Progenitor cell of endocrine pancreas (in vitro differentiated cells): Measurements from ENCODE around the gene AP4M1. TPM values are rescaled to one million over a fixed set of nuclear protein-coding genes. Genes with fewer than 3 reads are reported as not detected.

Source experiments
- DNase-seq: peaks from one replicate; pipeline ENCODE4 v3.0.0; 2021; ENCODE audit warnings: low spot score; ENCODE audit not compliant: unreplicated experiment
- H3K27ac Mint-ChIP-seq: 2 replicates; pipeline ENCODE4 v1.8.0; 2021; ENCODE audit warnings: mild to moderate bottlenecking, moderate library complexity, mixed read lengths
- H3K27me3 Mint-ChIP-seq: 2 replicates; pipeline ENCODE4 v1.8.0; 2021; ENCODE audit warnings: mixed read lengths
- H3K36me3 Mint-ChIP-seq: 2 replicates; pipeline ENCODE4 v1.8.0; 2022; ENCODE audit warnings: mixed read lengths; ENCODE audit not compliant: insufficient read depth
- H3K4me1 Mint-ChIP-seq: 2 replicates; pipeline ENCODE4 v1.8.0; 2021; ENCODE audit warnings: low read depth, mixed read lengths
- H3K4me3 Mint-ChIP-seq: 2 replicates; pipeline ENCODE4 v1.8.0; 2021; ENCODE audit warnings: low read depth, mild to moderate bottlenecking, moderate library complexity, mixed read lengths
- H3K9me3 Mint-ChIP-seq: 2 replicates; pipeline ENCODE4 v1.8.0; 2021; ENCODE audit warnings: low read depth, mixed read lengths
- total RNA-seq: library from RNA; stranded (reverse); gene quantifications from 2 replicates; pipeline ENCODE4 v1.2.1, GENCODE V29; 2021
- TF ChIP-seq, protein P1 (sequence below): fragments of 200-600 bp; sonication (generic); IDR thresholded peaks from one replicate; pipeline ENCODE4 v1.5.0; 2021; ENCODE audit warnings: antibody characterized with exemption, mild to moderate bottlenecking; ENCODE audit not compliant: unreplicated experiment

The AP4M1 gene
- total RNA-seq, 1 donor from 2014 or later, result 36.0 TPM

GRCh38 chr7:100124301-100125230 lies 23.1 kb downstream of the AP4M1 start:
- TF ChIP-seq, protein P1, sequence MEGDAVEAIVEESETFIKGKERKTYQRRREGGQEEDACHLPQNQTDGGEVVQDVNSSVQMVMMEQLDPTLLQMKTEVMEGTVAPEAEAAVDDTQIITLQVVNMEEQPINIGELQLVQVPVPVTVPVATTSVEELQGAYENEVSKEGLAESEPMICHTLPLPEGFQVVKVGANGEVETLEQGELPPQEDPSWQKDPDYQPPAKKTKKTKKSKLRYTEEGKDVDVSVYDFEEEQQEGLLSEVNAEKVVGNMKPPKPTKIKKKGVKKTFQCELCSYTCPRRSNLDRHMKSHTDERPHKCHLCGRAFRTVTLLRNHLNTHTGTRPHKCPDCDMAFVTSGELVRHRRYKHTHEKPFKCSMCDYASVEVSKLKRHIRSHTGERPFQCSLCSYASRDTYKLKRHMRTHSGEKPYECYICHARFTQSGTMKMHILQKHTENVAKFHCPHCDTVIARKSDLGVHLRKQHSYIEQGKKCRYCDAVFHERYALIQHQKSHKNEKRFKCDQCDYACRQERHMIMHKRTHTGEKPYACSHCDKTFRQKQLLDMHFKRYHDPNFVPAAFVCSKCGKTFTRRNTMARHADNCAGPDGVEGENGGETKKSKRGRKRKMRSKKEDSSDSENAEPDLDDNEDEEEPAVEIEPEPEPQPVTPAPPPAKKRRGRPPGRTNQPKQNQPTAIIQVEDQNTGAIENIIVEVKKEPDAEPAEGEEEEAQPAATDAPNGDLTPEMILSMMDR, result no peak
- peak overlapping the region; percentile 96 for H3K4me3 Mint-ChIP-seq

DNA sequence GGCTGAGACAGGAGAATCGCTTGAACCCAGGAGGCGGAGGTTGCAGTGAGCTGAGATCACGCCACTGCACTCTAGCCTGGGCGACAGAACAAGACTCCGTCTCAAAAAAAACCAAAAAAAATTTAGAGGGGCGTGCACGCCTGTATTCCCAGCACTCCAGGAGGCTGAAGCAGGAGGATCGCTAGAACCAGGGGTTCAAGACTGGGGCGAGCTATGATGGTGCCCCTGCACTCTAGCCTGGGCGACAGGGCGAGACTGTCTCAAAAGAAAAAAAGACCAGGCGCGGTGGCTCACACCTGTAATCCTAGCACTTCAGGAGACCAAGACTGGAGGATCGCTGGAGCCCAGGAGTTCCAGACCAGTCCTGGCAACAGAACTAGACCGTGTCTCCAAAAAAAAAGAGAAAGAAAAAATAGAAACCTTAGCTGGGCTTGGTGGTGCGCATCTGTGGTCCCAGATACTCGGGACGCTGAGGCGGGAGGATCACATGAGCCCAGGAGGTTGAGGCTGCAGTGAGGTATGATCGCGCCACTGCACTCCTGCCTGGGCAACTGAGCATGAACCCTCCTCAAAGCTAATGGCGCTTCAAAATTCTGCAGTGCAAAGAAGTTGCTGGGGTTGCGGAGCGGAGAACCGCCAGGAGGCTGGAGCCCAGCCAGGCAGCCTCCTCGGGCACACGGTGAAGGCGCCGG lies 24.9 kb downstream of the AP4M1 start:
- H3K27ac Mint-ChIP-seq, result peak overlapping the region; percentile 99
- peak overlapping the region; percentile 96 for H3K4me3 Mint-ChIP-seq
- H3K4me1 Mint-ChIP-seq, result peaks cover 5% of the 10 kb centered on the region
- H3K9me3 Mint-ChIP-seq, result no peaks in the 10 kb centered on the region
- peaks cover 6% of the 10 kb centered on the region for H3K27me3 Mint-ChIP-seq
- TF ChIP-seq, protein P1, result peak; percentile 24
- no peak for DNase-seq
- no peaks in the 10 kb centered on the region for H3K36me3 Mint-ChIP-seq

More at GRCh38 chr7:100124301-100125230, 23.1 kb downstream of the AP4M1 start:
- Mint-ChIP-seq H3K27ac (peak overlapping the region; percentile 38), H3K4me1 (peaks cover 15% of the 10 kb centered on the region), H3K36me3 (no peaks in the 10 kb centered on the region), H3K9me3 (no peaks in the 10 kb centered on the region), H3K27me3 (peaks cover 6% of the 10 kb centered on the region)
- DNase-seq, result no peak

DNA sequence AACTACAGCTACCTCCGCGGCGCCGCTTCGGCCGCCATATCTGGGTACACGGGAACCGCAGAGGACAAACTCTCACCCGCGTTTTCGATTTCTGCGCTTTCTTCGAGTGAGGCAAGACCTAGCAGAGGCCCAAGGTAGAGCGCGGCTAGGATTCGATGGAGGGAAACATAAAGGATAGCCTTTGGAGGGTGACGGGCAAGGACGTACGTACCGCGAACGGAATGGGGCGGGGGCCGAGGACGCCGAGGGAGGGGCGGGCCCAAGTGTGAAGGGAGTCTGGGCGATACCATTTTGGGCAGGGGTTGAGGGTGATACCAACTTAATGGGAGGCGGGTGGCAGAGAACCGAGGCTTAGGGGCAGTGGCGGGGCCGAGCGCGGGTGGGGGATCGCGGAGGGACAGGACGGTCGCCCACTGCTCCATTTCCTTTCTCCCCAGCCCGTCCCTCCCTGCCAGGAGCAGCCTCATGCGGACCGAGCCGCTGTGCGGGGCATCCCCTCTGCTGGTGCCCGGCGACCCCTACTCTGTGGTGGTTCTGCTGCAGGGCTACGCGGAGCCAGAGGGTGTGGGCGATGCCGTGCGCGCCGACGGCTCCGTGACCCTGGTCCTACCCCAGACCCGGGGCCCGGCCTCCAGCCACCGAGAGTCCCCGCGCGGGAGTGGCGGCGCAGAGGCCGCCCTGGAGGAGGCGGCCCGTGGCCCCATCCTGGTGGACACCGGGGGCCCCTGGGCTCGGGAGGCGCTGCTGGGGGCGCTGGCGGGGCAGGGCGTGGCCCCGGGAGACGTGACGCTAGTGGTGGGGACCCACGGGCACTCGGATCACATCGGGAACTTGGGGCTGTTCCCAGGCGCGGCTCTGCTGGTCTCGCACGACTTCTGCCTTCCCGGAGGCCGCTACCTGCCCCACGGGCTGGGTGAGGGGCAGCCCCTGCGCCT lies 25.8 kb downstream of the AP4M1 start, which contains the start of gene MBLAC1:
Gene MBLAC1 (plus strand): TSS at position 37 of the 935 bp plus-strand sequence. CDS start 429 bp downstream, at position 466.
- Mint-ChIP-seq H3K9me3 (no peaks in the 10 kb centered on the region), H3K4me1 (peaks cover 5% of the 10 kb centered on the region), H3K27me3 (peaks cover 6% of the 10 kb centered on the region), H3K4me3 (peak within 1 kb of the TSS; percentile 96), H3K27ac (peak within 1 kb of the TSS; percentile 99), H3K36me3 (no peaks in the 10 kb centered on the region)
- peak; percentile 83 for DNase-seq
- TF ChIP-seq, protein P1, result no peak

GRCh38 chr7:100127866-100128636 lies 26.6 kb downstream of the AP4M1 start:
- peak overlapping the region; percentile 76 for H3K4me3 Mint-ChIP-seq
- peaks cover 9% of the 10 kb centered on the region for H3K27me3 Mint-ChIP-seq
- H3K9me3 Mint-ChIP-seq, result no peaks in the 10 kb centered on the region
- no peak for DNase-seq
- peak overlapping the region; percentile 12 for H3K27ac Mint-ChIP-seq
- no peaks in the 10 kb centered on the region for H3K36me3 Mint-ChIP-seq
- H3K4me1 Mint-ChIP-seq, result peaks cover 5% of the 10 kb centered on the region
- TF ChIP-seq, protein P1, result no peak
